ENCODE results near the gene ME2. TPM values are rescaled to one million over a fixed set of nuclear protein-coding genes. Genes with fewer than 3 reads are reported as not detected.

ME2 gene
- total RNA-seq, 1 donor from 2014 or later = 41.9 TPM

DNA sequence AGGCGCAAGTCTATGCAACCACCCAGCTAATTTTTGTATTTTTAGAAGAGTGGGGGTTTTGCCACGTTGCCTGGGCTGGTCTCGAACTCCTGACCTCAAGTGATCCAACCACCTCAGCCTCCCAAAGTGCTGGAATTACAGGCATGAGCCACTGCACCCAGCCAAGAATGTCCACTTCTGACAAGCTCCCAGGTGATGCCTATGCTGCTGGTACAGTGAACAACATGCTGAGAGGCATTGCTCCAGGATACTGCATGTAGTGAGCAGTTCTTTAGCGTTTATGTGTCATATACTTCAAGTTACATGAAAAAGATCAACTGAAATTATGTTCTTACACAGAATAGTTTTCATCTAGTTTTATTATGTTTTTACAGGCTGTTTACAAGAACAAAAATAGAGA lies 71.7 kb downstream of the ME2 start:
- H3K27me3 Mint-ChIP-seq (ENCODE audit: unreplicated experiment) = peaks cover 1% of the 10 kb centered on the region
- H3K9me3 Mint-ChIP-seq (ENCODE audit: unreplicated experiment) = no peaks in the 10 kb centered on the region
- no peak for DNase-seq
- no peaks in the 10 kb centered on the region for H3K36me3 Mint-ChIP-seq (ENCODE audit: unreplicated experiment)
- H3K4me1 Mint-ChIP-seq (ENCODE audit: low read depth, unreplicated experiment) = no peaks in the 10 kb centered on the region
- no peak for TF ChIP-seq CTCF (IDR thresholded peaks at IDR 0.05; ENCODE audit: partially characterized antibody, unreplicated experiment)
- H3K27ac Mint-ChIP-seq (ENCODE audit: unreplicated experiment) = no peak overlapping the region
- H3K4me3 Mint-ChIP-seq (ENCODE audit: unreplicated experiment) = no peak overlapping the region

- DNase-seq = no peak
- H3K4me1 Mint-ChIP-seq (ENCODE audit: low read depth, unreplicated experiment) = no peaks in the 10 kb centered on the region
- H3K9me3 Mint-ChIP-seq (ENCODE audit: unreplicated experiment) = no peaks in the 10 kb centered on the region
- H3K36me3 Mint-ChIP-seq (ENCODE audit: unreplicated experiment) = no peaks in the 10 kb centered on the region
- no peak overlapping the region for H3K27ac Mint-ChIP-seq (ENCODE audit: unreplicated experiment)
- H3K4me3 Mint-ChIP-seq (ENCODE audit: unreplicated experiment) = no peak overlapping the region
- H3K27me3 Mint-ChIP-seq (ENCODE audit: unreplicated experiment) = peaks cover 1% of the 10 kb centered on the region
- no peak for TF ChIP-seq CTCF (IDR thresholded peaks at IDR 0.05; ENCODE audit: partially characterized antibody, unreplicated experiment)
Observed at GRCh38 chr18:50953822-50954221, 74.9 kb downstream of the ME2 start.

DNA sequence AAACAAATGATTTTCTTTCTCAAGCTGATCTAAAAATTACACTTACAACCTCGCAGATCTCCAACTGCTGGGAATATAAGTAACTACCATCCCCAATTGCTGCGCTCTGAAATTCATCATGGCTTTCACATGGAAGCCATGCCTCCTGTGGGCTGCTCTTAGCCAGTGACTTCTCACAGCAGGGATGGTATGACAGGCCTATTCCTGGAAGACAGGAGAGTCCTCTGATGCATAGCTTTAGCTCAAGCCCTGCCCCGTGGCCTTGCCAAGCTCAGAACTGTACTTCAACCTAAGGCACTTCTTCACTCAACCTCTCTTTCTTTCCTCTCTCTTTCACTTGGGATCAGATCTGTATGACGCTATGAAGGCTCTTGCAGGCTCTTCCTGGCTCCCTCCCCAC lies 76.3 kb downstream of the ME2 start:
- no peak overlapping the region for H3K27ac Mint-ChIP-seq (ENCODE audit: unreplicated experiment)
- DNase-seq = no peak

DNA sequence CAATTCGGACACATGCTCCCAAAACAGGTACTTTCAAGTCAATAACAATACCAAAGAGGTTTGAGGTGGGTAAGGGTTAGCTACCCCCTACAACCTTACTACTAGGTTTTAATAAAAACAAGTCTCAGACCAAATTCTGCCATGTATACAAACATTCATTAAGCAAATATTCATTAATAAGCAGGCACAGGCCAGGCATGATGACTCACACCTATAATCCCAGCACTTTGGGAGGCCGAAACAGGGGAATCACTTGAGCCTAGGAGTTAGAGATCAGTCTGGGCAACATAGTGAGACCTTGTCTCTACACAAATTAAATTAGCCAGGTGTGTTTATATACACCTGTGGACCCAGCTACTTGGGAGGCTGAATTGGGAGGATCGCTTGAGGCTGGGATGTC lies 77.2 kb downstream of the ME2 start:
- Mint-ChIP-seq H3K9me3 (ENCODE audit: unreplicated experiment) (peaks cover 3% of the 10 kb centered on the region), H3K36me3 (ENCODE audit: unreplicated experiment) (peaks cover 4% of the 10 kb centered on the region), H3K27me3 (ENCODE audit: unreplicated experiment) (no peaks in the 10 kb centered on the region), H3K4me1 (ENCODE audit: low read depth, unreplicated experiment) (no peaks in the 10 kb centered on the region), H3K27ac (ENCODE audit: unreplicated experiment) (no peak overlapping the region), H3K4me3 (ENCODE audit: unreplicated experiment) (no peak overlapping the region)
- TF ChIP-seq CTCF (IDR thresholded peaks at IDR 0.05; ENCODE audit: partially characterized antibody, unreplicated experiment) = no peak
- DNase-seq = no peak

More for the DNA sequence above, 76.3 kb downstream of the ME2 start:
- Mint-ChIP-seq H3K27me3 (ENCODE audit: unreplicated experiment) (peaks cover 1% of the 10 kb centered on the region), H3K4me1 (ENCODE audit: low read depth, unreplicated experiment) (no peaks in the 10 kb centered on the region), H3K36me3 (ENCODE audit: unreplicated experiment) (no peaks in the 10 kb centered on the region), H3K4me3 (ENCODE audit: unreplicated experiment) (no peak overlapping the region), H3K9me3 (ENCODE audit: unreplicated experiment) (no peaks in the 10 kb centered on the region)
- no peak for TF ChIP-seq CTCF (IDR thresholded peaks at IDR 0.05; ENCODE audit: partially characterized antibody, unreplicated experiment)

GRCh38 chr18:50961974-50962373 lies 83.1 kb downstream of the ME2 start:
- no peak for TF ChIP-seq CTCF (IDR thresholded peaks at IDR 0.05; ENCODE audit: partially characterized antibody, unreplicated experiment)
- H3K27me3 Mint-ChIP-seq (ENCODE audit: unreplicated experiment) = no peaks in the 10 kb centered on the region
- H3K27ac Mint-ChIP-seq (ENCODE audit: unreplicated experiment) = no peak overlapping the region
- no peak for DNase-seq
- H3K4me3 Mint-ChIP-seq (ENCODE audit: unreplicated experiment) = no peak overlapping the region
- no peaks in the 10 kb centered on the region for H3K4me1 Mint-ChIP-seq (ENCODE audit: low read depth, unreplicated experiment)
- H3K9me3 Mint-ChIP-seq (ENCODE audit: unreplicated experiment) = peaks cover 10% of the 10 kb centered on the region
- peaks cover 23% of the 10 kb centered on the region for H3K36me3 Mint-ChIP-seq (ENCODE audit: unreplicated experiment)
